A549 (cell line): ENCODE results near the gene IGF2BP3. TPM values are rescaled to one million over a fixed set of nuclear protein-coding genes. Genes with fewer than 3 reads are reported as not detected.

Experiments
- ATAC-seq, 2 experiments: fragments of 200-7000 bp in 1 of 2; fragments of >200 bp in 1 of 2; cut with Nextera tagmentation in 1 of 2; cut with Tn5 transposase in 1 of 2; 3 replicates each; pipeline versions ENCODE4 v1.8.0 to v1.9.1; 2018 to 2020; ENCODE audit warnings: mild to moderate bottlenecking in 1 of 2, moderate library complexity in 1 of 2
- CTCF ChIA-PET: fragments of 300-600 bp; sonication (Branson Sonifier 250); formaldehyde crosslinking; extraction: SDS; loops from one replicate; lab custom pipeline; 2021; ENCODE audit warnings: antibody characterized with exemption, inconsistent platforms; lab: Yijun Ruan, JAX
- POLR2A ChIA-PET: fragments of 350-600 bp; formaldehyde crosslinking; extraction: SDS; loops from one replicate; lab custom pipeline; 2021; ENCODE audit warnings: antibody characterized with exemption, inconsistent platforms; lab: Yijun Ruan, JAX
- DNase-seq, 2 experiments: peaks; one replicate each; pipeline versions ENCODE4 v3.0.0 to v3.0.0-alpha.2; 2011 to 2016; ENCODE audit warnings: low read depth in 1 of 2, low spot score in 1 of 2
- FAIRE-seq: peaks from 2 replicates; lab custom pipeline; 2011; peaks lifted over from hg19 to GRCh38; lab: Jason Lieb, UNC
- H3K27ac ChIP-seq, 2 experiments: fragments of >200 bp; sonication (Bioruptor Twin); formaldehyde crosslinking; 3 replicates each; pipeline ENCODE4 v1.5.1; 2016 to 2017
- H3K4me1 ChIP-seq: fragments of >200 bp; sonication (Bioruptor Twin); formaldehyde crosslinking; 3 replicates; pipeline ENCODE4 v1.6.1; 2016
- H3K4me2 ChIP-seq: fragments of >200 bp; sonication (Bioruptor Twin); formaldehyde crosslinking; 3 replicates; pipeline ENCODE4 v1.6.1; 2016
- H3K4me3 ChIP-seq: fragments of >200 bp; sonication (Bioruptor Twin); formaldehyde crosslinking; 3 replicates; pipeline ENCODE4 v1.5.1; 2016
- H3K9me3 ChIP-seq: fragments of >200 bp; sonication (Bioruptor Twin); formaldehyde crosslinking; 3 replicates; pipeline ENCODE4 v1.6.1; 2016
- ATOH8 ChIP-seq: fragments of 250-450 bp; sonication (Bioruptor Pico); IDR thresholded peaks from 2 replicates; pipeline ENCODE4 v1.5.0; 2020; ENCODE audit warnings: low read depth, mild to moderate bottlenecking, moderate library complexity
- BHLHE40 ChIP-seq: IDR thresholded peaks from 2 replicates; pipeline ENCODE4 v1.6.1; 2012; ENCODE audit warnings: low read depth, low read length, inconsistent platforms
- CBX8 ChIP-seq: fragments of 200-600 bp; sonication (generic); IDR thresholded peaks from 2 replicates; pipeline ENCODE4 v1.6.1; 2016
- CEBPB ChIP-seq, 2 experiments: fragments of >200 bp in 1 of 2; sonication (Bioruptor Twin) in 1 of 2; formaldehyde crosslinking in 1 of 2; IDR thresholded peaks; 2 replicates each; pipeline ENCODE4 v1.6.1; 2012 to 2016
- CHD2 ChIP-seq: fragments of 150-350 bp; IDR thresholded peaks from 2 replicates; pipeline ENCODE4 v1.6.1; 2014; ENCODE audit warnings: low read length; ENCODE audit not compliant: partially characterized antibody
- CHD4 ChIP-seq: fragments of 200-600 bp; sonication (generic); IDR thresholded peaks from 2 replicates; pipeline ENCODE4 v1.6.1; 2016; ENCODE audit warnings: antibody characterized with exemption, mild to moderate bottlenecking, borderline replicate concordance
- E2F6 ChIP-seq: IDR thresholded peaks from 2 replicates; pipeline ENCODE4 v1.6.1; 2012; ENCODE audit warnings: low read depth, borderline replicate concordance
- ELK1 ChIP-seq: fragments of 150-350 bp; IDR thresholded peaks from 2 replicates; pipeline ENCODE4 v1.6.1; 2014; ENCODE audit warnings: low read depth, mild to moderate bottlenecking, low read length
- EP300 ChIP-seq, 2 experiments: fragments of >200 bp; sonication (Bioruptor Twin); formaldehyde crosslinking; IDR thresholded peaks; 2 replicates in 1 of 2; 3 replicates in 1 of 2; pipeline ENCODE4 v1.6.1; 2016 to 2017
- ESRRA ChIP-seq: fragments of 150-350 bp; IDR thresholded peaks from 2 replicates; pipeline ENCODE4 v1.6.1; 2014; ENCODE audit warnings: mild to moderate bottlenecking, low read length, borderline replicate concordance
- FOXS1 ChIP-seq: fragments of 250-450 bp; sonication (Bioruptor Pico); IDR thresholded peaks from 2 replicates; pipeline ENCODE4 v1.5.0; 2020; ENCODE audit warnings: mild to moderate bottlenecking, moderate library complexity
- HES2 ChIP-seq: fragments of >200 bp; sonication (Bioruptor Twin); formaldehyde crosslinking; IDR thresholded peaks from 2 replicates; pipeline ENCODE4 v1.6.1; 2016
- HMGXB4 ChIP-seq: fragments of 250-450 bp; sonication (Bioruptor Pico); IDR thresholded peaks from 2 replicates; pipeline ENCODE4 v1.5.0; 2021; ENCODE audit warnings: mild to moderate bottlenecking, moderate library complexity, borderline replicate concordance
- HOXB13 ChIP-seq: fragments of 250-450 bp; sonication (Bioruptor Pico); IDR thresholded peaks from 2 replicates; pipeline ENCODE4 v1.5.0; 2020; ENCODE audit warnings: low read depth, mild to moderate bottlenecking, moderate library complexity
- HOXB5 ChIP-seq: fragments of 250-450 bp; sonication (Bioruptor Pico); IDR thresholded peaks from 2 replicates; pipeline ENCODE4 v1.5.0; 2020; ENCODE audit warnings: mild to moderate bottlenecking, moderate library complexity
- KDM5A ChIP-seq: fragments of 200-600 bp; sonication (generic); IDR thresholded peaks from 2 replicates; pipeline ENCODE4 v1.6.1; 2016; ENCODE audit warnings: antibody characterized with exemption, mild to moderate bottlenecking
- NR3C1 ChIP-seq: fragments of >200 bp; sonication (Bioruptor Twin); formaldehyde crosslinking; IDR thresholded peaks from 3 replicates; pipeline ENCODE4 v1.6.1; 2017
- PHF8 ChIP-seq: fragments of 200-600 bp; sonication (generic); IDR thresholded peaks from 2 replicates; pipeline ENCODE4 v1.6.1; 2016; ENCODE audit warnings: low read depth, mild to moderate bottlenecking, antibody characterized with exemption, moderate library complexity, borderline replicate concordance
- REST ChIP-seq: fragments of 200-600 bp; sonication (generic); IDR thresholded peaks from 2 replicates; pipeline ENCODE4 v1.6.1; 2016; ENCODE audit warnings: antibody characterized with exemption, mild to moderate bottlenecking, moderate library complexity
- RFX5 ChIP-seq: fragments of 450-650 bp; IDR thresholded peaks from 2 replicates; pipeline ENCODE4 v1.7.1; 2014; ENCODE audit warnings: antibody characterized with exemption, mild to moderate bottlenecking, moderate library complexity
- RNF2 ChIP-seq: fragments of 200-600 bp; sonication (generic); IDR thresholded peaks from 2 replicates; pipeline ENCODE4 v1.6.1; 2016; ENCODE audit warnings: low read depth, mild to moderate bottlenecking, antibody characterized with exemption, moderate library complexity, borderline replicate concordance
- SREBF2 ChIP-seq: fragments of 450-650 bp; IDR thresholded peaks from 2 replicates; pipeline ENCODE4 v1.6.1; 2014; ENCODE audit warnings: mild to moderate bottlenecking, moderate library complexity
- TP53 ChIP-seq: fragments of 250-450 bp; sonication (Bioruptor Pico); IDR thresholded peaks from 2 replicates; pipeline ENCODE4 v1.5.0; 2021; ENCODE audit warnings: mild to moderate bottlenecking, moderate library complexity
- WGBS: methylation state at CpG from one replicate; pipeline ENCODE4 v1.1.6; 2017; ENCODE audit errors: missing lambda C conversion rate; 5-methylcytosine and 5-hydroxymethylcytosine counted together
- polyA plus RNA-seq, 4 experiments: library from polyadenylated mRNA; depleted of rRNA in 3 of 4; stranded (reverse); fragments of >200 nt; fragmentation: RNase III in 1 of 4; extraction: RNeasy Plus Mini Kit Qiagen cat#74134 plus additional on column Dnase treatment in 1 of 4; gene quantifications; 2 replicates in 3 of 4; 3 replicates in 1 of 4; pipeline ENCODE4 v1.2.3, GENCODE V29; 2011 to 2017

The IGF2BP3 gene
- polyA plus RNA-seq, 2 of the 4 experiments (the other 2 are of a cell fraction), result 26.7 to 62.0 TPM

GRCh38 chr7:23438171-23438570, 32.1 kb downstream of the IGF2BP3 start:
- DNase-seq (no peak), ATAC-seq (no peak), FAIRE-seq (no peak)
- TF ChIP-seq EP300 (IDR thresholded peaks at IDR 0.05) (no peak), HOXB13 (no peak), NR3C1 (no peak), REST (no peak), E2F6 (no peak), SREBF2 (no peak), RFX5 (no peak), ELK1 (no peak), BHLHE40 (no peak), CBX8 (no peak), CHD2 (no peak), HOXB5 (no peak), ATOH8 (CRISPR knock-in tag) (no peak), ESRRA (no peak), CEBPB (IDR thresholded peaks at IDR 0.05) (no peak), PHF8 (no peak), KDM5A (no peak), FOXS1 (CRISPR knock-in tag) (no peak), RNF2 (no peak), TP53 (CRISPR knock-in tag) (no peak)
- Histone ChIP-seq H3K9me3 (no peaks in the 10 kb centered on the region), H3K4me1 (no peaks in the 10 kb centered on the region; the same call in 2 of the 3 replicates), H3K4me3 (no peak overlapping the region), H3K4me2 (no peak overlapping the region), H3K27ac (no peak overlapping the region)
- ChIA-PET CTCF (interaction anchor here (3.4 kb wide), 1 partner anchor 7 kb away, joined by 24 read pairs; no protein-coding TSS in a partner anchor), POLR2A (no interaction called here)
- 95% methylated on average over 4 of the region's 4 CpGs for WGBS

- no peaks in the 10 kb centered on the region for H3K9me3 ChIP-seq
- no peak overlapping the region for H3K4me3 ChIP-seq
- no peak overlapping the region for H3K27ac ChIP-seq
- FAIRE-seq, result no peak
- TF ChIP-seq HES2, result no peak
- no peak for TF ChIP-seq CHD4
- no peak for TF ChIP-seq PHF8
- TF ChIP-seq ELK1, result no peak
- no peak for TF ChIP-seq HMGXB4 (CRISPR knock-in tag)
- POLR2A ChIA-PET, result no interaction called here
- 89% methylated on average over 5 of the region's 5 CpGs for WGBS
- H3K4me1 ChIP-seq, result peaks cover 37% of the 10 kb centered on the region
- CTCF ChIA-PET, result interaction anchor here (0.6 to 3.8 kb wide), 4 partner anchors 28 to 328 kb away, joined by 3 to 17 read pairs (median 15); no protein-coding TSS in a partner anchor
- no peak for DNase-seq
- ATAC-seq, result no peak
- H3K4me2 ChIP-seq, result no peak overlapping the region
Measured at GRCh38 chr7:23434147-23434917, 36.0 kb downstream of the IGF2BP3 start.
